Loucy (cell line): ENCODE measurements around the gene PMEPA1.

Experiments used
- EZH2phosphoT487 ChIP-seq: fragments of 200-600 bp; IDR thresholded peaks from 2 replicates; pipeline ENCODE4 v1.6.1; 2018; ENCODE audit warnings: antibody characterized with exemption, mild to moderate bottlenecking, moderate library complexity, borderline replicate concordance
- TF ChIP-seq, protein P1 (sequence below): fragments of 200-600 bp; sonication (generic); conservative IDR thresholded peaks from 2 replicates; pipeline ENCODE4 v1.5.1; 2014; ENCODE audit warnings: mild to moderate bottlenecking, antibody characterized with exemption, low read length

DNA sequence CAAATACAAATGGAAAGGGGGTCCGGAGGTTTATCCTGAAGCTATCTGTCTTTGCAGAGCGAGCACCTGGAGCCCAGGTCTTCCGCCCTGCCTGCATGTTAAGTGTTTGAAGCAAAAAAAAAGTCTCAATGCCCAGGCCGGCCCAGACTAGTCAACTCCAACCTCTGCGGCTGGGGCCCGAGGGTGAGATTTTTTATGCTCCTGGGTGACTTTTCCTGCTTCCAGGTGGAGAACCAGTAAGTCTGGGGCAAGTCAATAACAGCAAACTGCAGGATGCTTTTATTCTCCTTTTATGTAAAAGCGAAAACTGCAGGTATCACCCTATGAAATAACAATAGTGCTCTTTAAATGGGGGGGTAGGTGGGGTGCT lies 87.6 kb downstream of the PMEPA1 start:
- TF ChIP-seq, protein P1, sequence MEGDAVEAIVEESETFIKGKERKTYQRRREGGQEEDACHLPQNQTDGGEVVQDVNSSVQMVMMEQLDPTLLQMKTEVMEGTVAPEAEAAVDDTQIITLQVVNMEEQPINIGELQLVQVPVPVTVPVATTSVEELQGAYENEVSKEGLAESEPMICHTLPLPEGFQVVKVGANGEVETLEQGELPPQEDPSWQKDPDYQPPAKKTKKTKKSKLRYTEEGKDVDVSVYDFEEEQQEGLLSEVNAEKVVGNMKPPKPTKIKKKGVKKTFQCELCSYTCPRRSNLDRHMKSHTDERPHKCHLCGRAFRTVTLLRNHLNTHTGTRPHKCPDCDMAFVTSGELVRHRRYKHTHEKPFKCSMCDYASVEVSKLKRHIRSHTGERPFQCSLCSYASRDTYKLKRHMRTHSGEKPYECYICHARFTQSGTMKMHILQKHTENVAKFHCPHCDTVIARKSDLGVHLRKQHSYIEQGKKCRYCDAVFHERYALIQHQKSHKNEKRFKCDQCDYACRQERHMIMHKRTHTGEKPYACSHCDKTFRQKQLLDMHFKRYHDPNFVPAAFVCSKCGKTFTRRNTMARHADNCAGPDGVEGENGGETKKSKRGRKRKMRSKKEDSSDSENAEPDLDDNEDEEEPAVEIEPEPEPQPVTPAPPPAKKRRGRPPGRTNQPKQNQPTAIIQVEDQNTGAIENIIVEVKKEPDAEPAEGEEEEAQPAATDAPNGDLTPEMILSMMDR: no peak
- no peak for TF ChIP-seq EZH2phosphoT487
